ENCODE results near the gene KAZALD1.

The KAZALD1 gene, protein sequence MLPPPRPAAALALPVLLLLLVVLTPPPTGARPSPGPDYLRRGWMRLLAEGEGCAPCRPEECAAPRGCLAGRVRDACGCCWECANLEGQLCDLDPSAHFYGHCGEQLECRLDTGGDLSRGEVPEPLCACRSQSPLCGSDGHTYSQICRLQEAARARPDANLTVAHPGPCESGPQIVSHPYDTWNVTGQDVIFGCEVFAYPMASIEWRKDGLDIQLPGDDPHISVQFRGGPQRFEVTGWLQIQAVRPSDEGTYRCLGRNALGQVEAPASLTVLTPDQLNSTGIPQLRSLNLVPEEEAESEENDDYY

DNA sequence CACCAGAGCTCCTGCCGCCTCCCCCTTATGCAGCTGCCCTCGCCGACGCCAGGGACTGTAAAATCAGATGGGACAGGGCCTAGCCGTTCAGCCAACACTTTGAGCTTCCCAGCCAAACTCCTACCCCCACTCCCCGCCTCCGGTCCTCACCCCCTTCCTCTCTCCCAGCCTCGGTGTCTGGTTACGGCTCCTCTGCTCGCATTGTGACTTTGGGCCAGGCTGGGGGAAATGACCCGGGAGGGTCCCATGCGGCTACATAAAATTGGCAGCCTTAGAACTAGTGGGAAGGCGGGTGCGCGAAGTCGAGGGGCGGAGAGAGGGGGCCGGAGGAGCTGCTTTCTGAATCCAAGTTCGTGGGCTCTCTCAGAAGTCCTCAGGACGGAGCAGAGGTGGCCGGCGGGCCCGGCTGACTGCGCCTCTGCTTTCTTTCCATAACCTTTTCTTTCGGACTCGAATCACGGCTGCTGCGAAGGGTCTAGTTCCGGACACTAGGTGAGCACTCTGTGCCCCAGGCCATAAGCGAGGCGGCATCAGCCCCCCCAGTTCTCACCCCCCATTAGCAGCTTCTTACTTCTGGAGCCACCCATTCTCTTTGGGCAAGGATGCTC is at the start of gene KAZALD1:
TSS of gene KAZALD1 (plus strand) at position 366 of the 608 bp plus-strand sequence. CDS start 604 bp downstream, outside the sequence.
- peak; percentile 60 to 89 for DNase-seq
- intact Hi-C loops (cut with DNase I; ENCODE audit: low total_unique reads): loop anchor here (10.0 kb wide), 1 partner anchor 993 kb away; the partner anchor contains the start of gene ARMH3
- peaks cover 5 to 57% (median 42%) of the 10 kb centered on the region in 4 donors for H3K4me1 ChIP-seq

DNA sequence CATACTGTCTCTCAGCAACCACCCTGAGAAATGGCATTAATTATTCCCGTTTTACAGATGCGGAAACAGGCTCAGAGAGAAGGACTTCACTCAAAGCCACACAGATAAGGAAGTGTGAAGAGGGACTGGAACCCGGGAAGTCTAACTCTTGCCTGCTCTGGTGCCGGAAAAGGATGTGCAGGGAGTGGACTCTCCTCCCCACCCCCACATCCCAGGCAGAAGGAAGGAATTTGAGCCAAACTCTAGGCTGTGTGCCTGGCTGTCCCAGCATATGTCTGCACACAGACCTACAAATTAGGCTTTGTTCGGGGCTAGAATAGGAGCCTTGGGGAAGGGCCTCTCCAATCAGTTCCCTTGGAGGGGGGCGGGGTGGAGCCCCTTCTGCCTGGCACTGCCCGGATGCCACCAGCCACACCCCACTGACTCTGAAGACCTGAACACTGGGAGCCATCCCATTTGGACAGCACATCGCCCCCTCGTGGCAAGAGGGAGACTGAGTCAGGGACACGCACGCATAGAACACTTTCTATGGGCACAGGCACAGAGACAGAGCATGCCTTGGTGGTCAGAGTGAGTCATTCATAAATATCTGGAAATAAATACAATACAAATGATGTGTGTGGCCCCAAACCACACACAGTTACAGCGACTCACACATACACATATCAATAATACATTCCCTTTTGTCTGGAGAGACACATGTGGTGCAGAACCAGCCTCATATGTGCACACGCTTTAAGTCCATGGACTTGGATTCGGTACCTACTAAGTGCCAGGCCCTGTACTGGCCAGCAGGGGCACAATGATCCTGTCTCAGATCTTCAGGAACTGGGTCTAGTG is 49.0 kb upstream of the KAZALD1 start:
- Histone ChIP-seq H3K4me1 (peaks cover 0 to 25% (median 17%) of the 10 kb centered on the region in 4 donors), H3K27me3 (peaks cover 0 to 20% of the 10 kb centered on the region in 2 donors), H3K36me3 (no peaks in the 10 kb centered on the region), H3K9me3 (no peaks in the 10 kb centered on the region), H3K4me3 (no peak overlapping the region), H3K27ac (peak overlapping the region; percentile 31 to 60)
- TF ChIP-seq, protein P1, sequence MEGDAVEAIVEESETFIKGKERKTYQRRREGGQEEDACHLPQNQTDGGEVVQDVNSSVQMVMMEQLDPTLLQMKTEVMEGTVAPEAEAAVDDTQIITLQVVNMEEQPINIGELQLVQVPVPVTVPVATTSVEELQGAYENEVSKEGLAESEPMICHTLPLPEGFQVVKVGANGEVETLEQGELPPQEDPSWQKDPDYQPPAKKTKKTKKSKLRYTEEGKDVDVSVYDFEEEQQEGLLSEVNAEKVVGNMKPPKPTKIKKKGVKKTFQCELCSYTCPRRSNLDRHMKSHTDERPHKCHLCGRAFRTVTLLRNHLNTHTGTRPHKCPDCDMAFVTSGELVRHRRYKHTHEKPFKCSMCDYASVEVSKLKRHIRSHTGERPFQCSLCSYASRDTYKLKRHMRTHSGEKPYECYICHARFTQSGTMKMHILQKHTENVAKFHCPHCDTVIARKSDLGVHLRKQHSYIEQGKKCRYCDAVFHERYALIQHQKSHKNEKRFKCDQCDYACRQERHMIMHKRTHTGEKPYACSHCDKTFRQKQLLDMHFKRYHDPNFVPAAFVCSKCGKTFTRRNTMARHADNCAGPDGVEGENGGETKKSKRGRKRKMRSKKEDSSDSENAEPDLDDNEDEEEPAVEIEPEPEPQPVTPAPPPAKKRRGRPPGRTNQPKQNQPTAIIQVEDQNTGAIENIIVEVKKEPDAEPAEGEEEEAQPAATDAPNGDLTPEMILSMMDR (IDR thresholded peaks at IDR 0.05): peak; percentile 94 to 97
- intact Hi-C loops (cut with DNase I; ENCODE audit: low total_unique reads): no loop called here
- DNase-seq: peak; percentile 90 to 92

More for the DNA sequence above, at the start of gene KAZALD1:
- TF ChIP-seq, protein P1 (IDR thresholded peaks at IDR 0.05): no peak
- no peaks in the 10 kb centered on the region for H3K9me3 ChIP-seq
- peak within 1 kb of the TSS; percentile 65 to 85 for H3K4me3 ChIP-seq
- H3K27me3 ChIP-seq: no peaks in the 10 kb centered on the region
- H3K36me3 ChIP-seq: no peaks in the 10 kb centered on the region
- H3K27ac ChIP-seq: peak within 1 kb of the TSS; percentile 95 to 97

DNA sequence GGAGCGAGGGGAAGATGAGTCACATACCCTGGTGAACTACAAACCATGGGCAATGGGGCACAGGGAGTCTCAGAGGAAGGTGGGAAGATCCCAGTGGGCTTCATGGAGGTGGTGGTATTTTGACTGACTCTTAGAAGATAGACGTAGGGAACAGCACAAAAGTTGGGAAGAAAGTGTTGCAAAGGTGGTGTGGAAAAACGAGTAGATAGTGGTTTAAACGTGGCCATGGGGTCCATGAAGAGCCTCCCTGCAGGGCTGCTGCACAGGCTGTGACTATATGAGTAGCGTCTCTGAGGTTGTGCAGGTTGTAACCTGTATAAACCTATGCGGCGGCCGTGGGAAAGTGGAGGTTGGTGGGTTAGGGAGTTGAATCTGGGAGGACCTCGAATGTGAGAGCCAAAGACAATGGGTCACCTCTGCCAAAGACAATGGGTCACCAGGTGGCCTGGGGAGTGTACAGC is 48.4 kb upstream of the KAZALD1 start:
- TF ChIP-seq, protein P1 (IDR thresholded peaks at IDR 0.05): no peak
- no peak for DNase-seq
- H3K27ac ChIP-seq: peak overlapping the region; percentile 20 to 60
- H3K4me1 ChIP-seq: peaks cover 0 to 20% (median 15%) of the 10 kb centered on the region in 4 donors
- H3K27me3 ChIP-seq: peaks cover 0 to 25% of the 10 kb centered on the region in 2 donors
- no peak overlapping the region for H3K4me3 ChIP-seq
- intact Hi-C loops (cut with DNase I; ENCODE audit: low total_unique reads): no loop called here
- no peaks in the 10 kb centered on the region for H3K36me3 ChIP-seq
- H3K9me3 ChIP-seq: no peaks in the 10 kb centered on the region

DNA sequence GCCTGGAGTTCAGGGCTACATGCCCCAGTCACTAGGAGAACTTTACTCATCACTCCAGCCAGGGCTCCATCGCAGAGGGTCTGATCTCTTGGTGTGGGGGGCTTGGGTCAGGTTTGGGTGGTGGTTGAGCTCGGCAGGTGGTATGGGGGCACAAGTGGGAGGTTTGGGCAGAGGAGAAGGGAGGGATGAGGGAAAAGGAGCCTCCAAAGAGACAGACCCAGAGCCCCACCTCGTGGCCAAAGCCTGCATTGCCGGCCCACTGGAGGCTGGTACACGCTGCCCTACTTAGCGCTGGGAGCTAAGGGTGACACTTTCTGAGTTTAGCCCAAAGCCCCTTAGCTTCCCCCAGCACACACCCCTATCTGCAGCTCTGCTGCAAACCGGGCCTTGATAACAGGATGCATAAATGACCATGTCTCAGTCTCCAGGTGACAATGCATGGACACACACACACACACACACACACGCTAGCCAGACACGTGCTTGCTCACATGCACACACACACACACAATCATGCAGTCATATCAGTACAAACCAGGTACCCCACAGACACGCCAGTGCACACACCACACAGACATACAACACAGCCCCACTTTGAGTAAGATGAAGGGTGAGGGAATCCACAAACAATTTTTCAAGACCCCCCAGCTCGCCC is 47.4 kb upstream of the KAZALD1 start:
- TF ChIP-seq, protein P1 (IDR thresholded peaks at IDR 0.05): peak; percentile 91 to 96
- no peak overlapping the region for H3K4me3 ChIP-seq
- peaks cover 0 to 31% of the 10 kb centered on the region in 2 donors for H3K27me3 ChIP-seq
- DNase-seq: peak; percentile 80 to 89
- intact Hi-C loops (cut with DNase I; ENCODE audit: low total_unique reads): loop anchor here (2.0 kb wide), 1 partner anchor 20 kb away; no protein-coding TSS in a partner anchor
- no peak overlapping the region for H3K27ac ChIP-seq
- H3K4me1 ChIP-seq: peaks cover 0 to 24% (median 21%) of the 10 kb centered on the region in 4 donors
- no peaks in the 10 kb centered on the region for H3K9me3 ChIP-seq
- no peaks in the 10 kb centered on the region for H3K36me3 ChIP-seq
